HG03039 (cell line): ENCODE measurements around the gene KCNK2.

ENCODE experiments used
- ATAC-seq: cut with Tn5 transposase; IDR thresholded peaks from one replicate; pipeline ENCODE4 v1.9.1; 2021; ENCODE audit warnings: mild to moderate bottlenecking, moderate library complexity; ENCODE audit not compliant: unreplicated experiment

KCNK2 gene

GRCh38 chr1:215250913-215251312 lies 168.4 kb downstream of the KCNK2 start:
- no peak for ATAC-seq

GRCh38 chr1:215251428-215251827 lies 168.9 kb downstream of the KCNK2 start:
- no peak for ATAC-seq

- ATAC-seq: no peak
Measured at GRCh38 chr1:215252164-215252563, 169.6 kb downstream of the KCNK2 start.

GRCh38 chr1:215256936-215257679 lies 174.6 kb downstream of the KCNK2 start:
- no peak for ATAC-seq

- ATAC-seq: no peak
Measured at GRCh38 chr1:215260711-215261110, 178.2 kb downstream of the KCNK2 start.

- ATAC-seq: no peak
Measured at GRCh38 chr1:215262106-215262505, 179.6 kb downstream of the KCNK2 start.

GRCh38 chr1:215263636-215264035 lies 181.1 kb downstream of the KCNK2 start:
- ATAC-seq: no peak

GRCh38 chr1:215264649-215265048 lies 182.1 kb downstream of the KCNK2 start:
- no peak for ATAC-seq

GRCh38 chr1:215267495-215267894 lies 185.0 kb downstream of the KCNK2 start:
- no peak for ATAC-seq

- ATAC-seq: no peak
Measured at GRCh38 chr1:215269955-215270354, 187.4 kb downstream of the KCNK2 start.

GRCh38 chr1:215273838-215274516 lies 191.4 kb downstream of the KCNK2 start:
- ATAC-seq: no peak

GRCh38 chr1:215276582-215276981 lies 194.0 kb downstream of the KCNK2 start:
- no peak for ATAC-seq

- no peak for ATAC-seq
Measured at GRCh38 chr1:215277532-215277931, 195.0 kb downstream of the KCNK2 start.

GRCh38 chr1:215279682-215280081 lies 197.1 kb downstream of the KCNK2 start:
- no peak for ATAC-seq

GRCh38 chr1:215282557-215282956 lies 200.0 kb downstream of the KCNK2 start:
- no peak for ATAC-seq

GRCh38 chr1:215285013-215285800 lies 202.7 kb downstream of the KCNK2 start:
- no peak for ATAC-seq
